K562 (cell line): ENCODE data around the gene CST9L. TPM values are rescaled to one million over a fixed set of nuclear protein-coding genes. Genes with fewer than 3 reads are reported as not detected.

Experiments
- ATAC-seq: fragments of 200-7000 bp; cut with Tn5 transposase; 3 replicates; pipeline ENCODE4 v1.9.1; 2020; ENCODE audit warnings: moderate library complexity
- BruUV-seq: library from RNA; stranded (reverse); fragments of 400-500 nt; replicated peaks from 2 replicates; lab custom pipeline; 2021; lab: Mats Ljungman, UMichigan
- CTCF ChIA-PET: fragments of 300-600 bp; formaldehyde crosslinking; extraction: SDS; loops from one replicate; lab custom pipeline; 2021; ENCODE audit warnings: low intra/inter-chr PET ratio; lab: Yijun Ruan, JAX
- POLR2A ChIA-PET: fragments of 300-600, 350-650 bp; sonication (Branson Sonifier 250); formaldehyde crosslinking; extraction: SDS; loops from one replicate; lab custom pipeline; 2021; ENCODE audit warnings: antibody characterized with exemption, inconsistent platforms; lab: Yijun Ruan, JAX
- DNase-seq, 4 experiments: peaks; one replicate each; pipeline versions ENCODE4 v3.0.0 to v3.0.0-alpha.2; 2011 to 2018; ENCODE audit warnings: low spot score in 3 of 4, mixed read lengths in 3 of 4; ENCODE audit errors: extremely low read depth in 1 of 4
- FAIRE-seq: peaks from 2 replicates; lab custom pipeline; 2011; peaks lifted over from hg19 to GRCh38; lab: Jason Lieb, UNC
- H2AFZ ChIP-seq: 2 replicates; pipeline ENCODE4 v1.6.0; 2011; ENCODE audit warnings: low read depth, low read length, control low read depth, inconsistent platforms
- H3K27ac ChIP-seq: fragments of 200-600 bp; 3 replicates; pipeline ENCODE4 v1.8.0; 2011; ENCODE audit warnings: low read depth, mild to moderate bottlenecking, control low read depth, inconsistent platforms, low read length, moderate library complexity, mixed read lengths; ENCODE audit errors: extremely low read depth
- H3K27me3 ChIP-seq, 2 experiments: fragments of 300-600 bp in 1 of 2; 2 replicates in 1 of 2; 3 replicates in 1 of 2; pipeline versions ENCODE4 v1.6.0 to v1.8.0; 2011; ENCODE audit warnings: inconsistent platforms in 2 of 2, low read length in 2 of 2, mild to moderate bottlenecking in 1 of 2, mixed read lengths in 1 of 2, moderate library complexity in 1 of 2; ENCODE audit not compliant: control insufficient read depth in 2 of 2, insufficient read depth in 2 of 2
- H3K36me3 ChIP-seq: fragments of 300-600 bp; 3 replicates; pipeline ENCODE4 v1.8.0; 2011; ENCODE audit warnings: mild to moderate bottlenecking, low read length, inconsistent platforms; ENCODE audit not compliant: control insufficient read depth, insufficient read depth
- H3K4me1 ChIP-seq, 2 experiments: fragments of 200-600 bp in 1 of 2; replicated peaks in 1 of 2; 2 replicates in 1 of 2; 3 replicates in 1 of 2; pipeline versions ENCODE4 v1.5.1 to v1.8.0; 2011; ENCODE audit warnings: inconsistent platforms in 2 of 2, low read length in 2 of 2, mild to moderate bottlenecking in 1 of 2, mixed read lengths in 1 of 2, moderate library complexity in 1 of 2; ENCODE audit not compliant: control insufficient read depth in 2 of 2, insufficient read depth in 2 of 2
- H3K4me2 ChIP-seq: 2 replicates; pipeline ENCODE4 v1.6.1; 2011; ENCODE audit warnings: low read length, control low read depth, inconsistent platforms, mixed read lengths; ENCODE audit not compliant: insufficient read depth
- H3K4me3 ChIP-seq: fragments of 200-600 bp; sonication (generic), shearing (Covaris generic); 2 replicates; pipeline ENCODE4 v1.5.1; 2016; ENCODE audit warnings: control low read depth, inconsistent platforms
- H3K79me2 ChIP-seq: fragments of 200-600 bp; 3 replicates; pipeline ENCODE4 v1.8.0; 2011; ENCODE audit warnings: low read length, inconsistent platforms; ENCODE audit not compliant: control insufficient read depth, insufficient read depth
- H3K9ac ChIP-seq, 2 experiments: 2 replicates each; pipeline versions ENCODE4 v1.6.0 to v1.6.1; 2011; ENCODE audit warnings: low read depth in 2 of 2, low read length in 2 of 2, control low read depth in 1 of 2, inconsistent platforms in 1 of 2, mild to moderate bottlenecking in 1 of 2, mixed read lengths in 1 of 2; ENCODE audit not compliant: insufficient read depth in 1 of 2
- H3K9me1 ChIP-seq: one replicate; pipeline ENCODE4 v1.6.0; 2011; ENCODE audit warnings: inconsistent platforms, mild to moderate bottlenecking, low read length, moderate library complexity; ENCODE audit not compliant: control insufficient read depth, insufficient read depth
- H3K9me3 ChIP-seq: replicated peaks from 2 replicates; pipeline ENCODE4 v1.5.1; 2011; ENCODE audit warnings: low read depth, low read length, inconsistent platforms; ENCODE audit not compliant: control insufficient read depth, insufficient read depth
- H4K20me1 ChIP-seq: replicated peaks from 2 replicates; pipeline ENCODE4 v1.6.1; 2011; ENCODE audit warnings: low read length, inconsistent platforms, mixed read lengths; ENCODE audit not compliant: control insufficient read depth, insufficient read depth
- ARID1B ChIP-seq: fragments of 450-650 bp; IDR thresholded peaks from 2 replicates; pipeline ENCODE4 v1.6.1; 2016; ENCODE audit warnings: antibody characterized with exemption, mild to moderate bottlenecking, inconsistent platforms
- DEAF1 ChIP-seq: fragments of 450-650 bp; formaldehyde crosslinking; IDR thresholded peaks from 2 replicates; pipeline ENCODE4 v1.4.0; 2020; ENCODE audit warnings: mild to moderate bottlenecking, moderate library complexity
- ETS2 ChIP-seq: IDR thresholded peaks from 2 replicates; pipeline ENCODE4 v1.6.1; 2016; ENCODE audit warnings: borderline replicate concordance, missing genetic modification characterization, mild to moderate bottlenecking, moderate library complexity, missing compliant biosample characterization; ENCODE audit not compliant: poor library complexity, severe bottlenecking
- HNRNPL ChIP-seq: fragments of 200-400 bp; formaldehyde crosslinking; IDR thresholded peaks from 2 replicates; pipeline ENCODE4 v1.6.1; 2017; ENCODE audit warnings: low read depth, mild to moderate bottlenecking, low read length
- KAT7 ChIP-seq: sonication (generic); formaldehyde crosslinking; IDR thresholded peaks from 2 replicates; pipeline ENCODE4 v1.8.0; 2022; ENCODE audit warnings: missing genetic modification reagents, mild to moderate bottlenecking, borderline replicate concordance
- RB1 ChIP-seq: fragments of 450-650 bp; IDR thresholded peaks from 2 replicates; pipeline ENCODE4 v1.6.1; 2017; ENCODE audit warnings: low read depth, mild to moderate bottlenecking
- RUNX1 ChIP-seq: sonication (generic); IDR thresholded peaks from 2 replicates; pipeline ENCODE4 v1.6.1; 2016; ENCODE audit warnings: antibody characterized with exemption, low read depth
- TARDBP ChIP-seq: fragments of 450-650 bp; IDR thresholded peaks from 2 replicates; pipeline ENCODE4 v1.6.1; 2016
- USF2 ChIP-seq: sonication (generic); formaldehyde crosslinking; IDR thresholded peaks from 2 replicates; pipeline ENCODE4 v1.5.0; 2020; ENCODE audit warnings: missing genetic modification reagents
- ZBTB11 ChIP-seq, 3 experiments: fragments of 200-800 bp in 1 of 3; fragments of 250-450 bp in 1 of 3; fragments of 450-650 bp in 1 of 3; sonication (Bioruptor Pico) in 1 of 3; sonication (Bioruptor generic) in 1 of 3; formaldehyde crosslinking in 1 of 3; IDR thresholded peaks; 2 replicates each; pipeline versions ENCODE4 v1.6.1 to v1.8.0; 2016 to 2022; ENCODE audit warnings: mild to moderate bottlenecking in 2 of 3, missing genetic modification characterization in 2 of 3, missing compliant biosample characterization in 1 of 3, moderate library complexity in 1 of 3
- ZC3H8 ChIP-seq: fragments of 450-650 bp; IDR thresholded peaks from 2 replicates; pipeline ENCODE4 v1.6.1; 2017
- ZMIZ1 ChIP-seq, 2 experiments: fragments of 150-350 bp in 1 of 2; IDR thresholded peaks; 2 replicates each; pipeline ENCODE4 v1.6.1; 2012 to 2016; ENCODE audit warnings: low read depth in 2 of 2, low read length in 2 of 2, mild to moderate bottlenecking in 1 of 2, moderate library complexity in 1 of 2
- ZNF121 ChIP-seq: sonication (generic); formaldehyde crosslinking; conservative IDR thresholded peaks from 2 replicates; pipeline ENCODE4 v1.8.0; 2022; ENCODE audit warnings: missing genetic modification reagents
- WGBS: fragments of 100-300 bp; shearing (Covaris generic); methylation state at CpG from one replicate; pipeline ENCODE4 v1.1.6; 2016; ENCODE audit warnings: low coverage, mixed read lengths; ENCODE audit not compliant: insufficient coverage; ENCODE audit errors: missing lambda C conversion rate; 5-methylcytosine and 5-hydroxymethylcytosine counted together
- in situ Hi-C: fragments of 300-500 bp; cut with MboI; formaldehyde crosslinking; loops from 4 replicates; pipeline ENCODE4 v1.15.0; 2018; ENCODE audit warnings: inconsistent platforms, mixed read lengths
- intact Hi-C: fragments of 100-400 bp; cut with micrococcal nuclease; formaldehyde crosslinking; loops from 2 replicates; pipeline ENCODE4 v1.14.2; 2022
- polyA plus RNA-seq, 8 experiments: library from polyadenylated mRNA; depleted of rRNA in 4 of 8; stranded (reverse) in 5 of 8; unstranded in 3 of 8; fragments of >200 nt; fragmentation: Nextera tagmentation in 2 of 8; fragmentation: Illumina TruSeq in 1 of 8; extraction: Ambion mirVana in 2 of 8; extraction: Trizol in 1 of 8; gene quantifications; 2 replicates each; pipeline versions ENCODE4 v1.2.1 to v1.2.3, GENCODE V29; 2011 to 2014; ENCODE audit warnings: inconsistent platforms in 1 of 8, missing spikeins in 1 of 8
- total RNA-seq, 7 experiments: library from RNA; depleted of rRNA in 6 of 7; stranded (reverse); fragments of >200 nt in 6 of 7; fragmentation: Illumina TruSeq in 2 of 7; extraction: Trizol in 2 of 7; gene quantifications; 2 replicates each; pipeline versions ENCODE4 v1.2.1 to v1.2.3, GENCODE V29; 2011 to 2021; ENCODE audit warnings: low replicate concordance in 1 of 7

CST9L gene
- total and polyA plus RNA-seq, 9 of the 15 experiments (the other 6 are each of a cell fraction or from before 2014, with no cell fraction given) = not detected

GRCh38 chr20:23612396-23612795 is 44.1 kb upstream of the CST9L start:
- BruUV-seq = no TSS peak
- Histone ChIP-seq H3K79me2 (no peaks in the 10 kb centered on the region), H4K20me1 (no peaks in the 10 kb centered on the region), H3K4me1 (no peaks in the 10 kb centered on the region; a peak in 1 of 5 replicates), H3K4me2 (no peak overlapping the region), H3K4me3 (no peak overlapping the region), H3K9me1 (no peaks in the 10 kb centered on the region), H3K27me3 (peaks cover 0 to 7% of the 10 kb centered on the region in 2 experiments; a peak in 2 of 5 replicates), H3K36me3 (no peaks in the 10 kb centered on the region), H3K27ac (no peak overlapping the region; the same call in 2 of the 3 replicates), H3K9ac (no peak overlapping the region), H3K9me3 (no peaks in the 10 kb centered on the region), H2AFZ (no peak overlapping the region)
- ATAC-seq = no peak
- in situ Hi-C loops = loop anchor here (10.0 kb wide), 1 partner anchor 178 kb away; the partner anchor contains the start of gene CSTL1
- 0% methylated on average over 2 of the region's 2 CpGs for WGBS
- ChIA-PET POLR2A (no interaction called here), CTCF (no interaction called here)
- intact Hi-C loops = no loop called here
- FAIRE-seq = no peak
- DNase-seq = no peak
- no peak for TF ChIP-seq ZMIZ1 (IDR thresholded peaks at IDR 0.05; ENCODE audit: low read depth in 2 of 2, low read length in 2 of 2)
- no peak for TF ChIP-seq ARID1B
- no peak for TF ChIP-seq KAT7 (CRISPR knock-in tag)
- TF ChIP-seq ETS2 (tag) = no peak
- TF ChIP-seq TARDBP = no peak
- no peak for TF ChIP-seq RUNX1
- TF ChIP-seq DEAF1 (CRISPR knock-in tag) = no peak
- no peak for TF ChIP-seq HNRNPL
- TF ChIP-seq RB1 = no peak
- TF ChIP-seq ZBTB11 (CRISPR knock-in tag; IDR thresholded peaks at IDR 0.05) = no peak
- TF ChIP-seq ZNF121 (CRISPR knock-in tag) = no peak
- no peak for TF ChIP-seq ZC3H8
- no peak for TF ChIP-seq USF2 (CRISPR knock-in tag)
